ENCODE measurements around the gene ATP1A2.

ATP1A2 gene

DNA sequence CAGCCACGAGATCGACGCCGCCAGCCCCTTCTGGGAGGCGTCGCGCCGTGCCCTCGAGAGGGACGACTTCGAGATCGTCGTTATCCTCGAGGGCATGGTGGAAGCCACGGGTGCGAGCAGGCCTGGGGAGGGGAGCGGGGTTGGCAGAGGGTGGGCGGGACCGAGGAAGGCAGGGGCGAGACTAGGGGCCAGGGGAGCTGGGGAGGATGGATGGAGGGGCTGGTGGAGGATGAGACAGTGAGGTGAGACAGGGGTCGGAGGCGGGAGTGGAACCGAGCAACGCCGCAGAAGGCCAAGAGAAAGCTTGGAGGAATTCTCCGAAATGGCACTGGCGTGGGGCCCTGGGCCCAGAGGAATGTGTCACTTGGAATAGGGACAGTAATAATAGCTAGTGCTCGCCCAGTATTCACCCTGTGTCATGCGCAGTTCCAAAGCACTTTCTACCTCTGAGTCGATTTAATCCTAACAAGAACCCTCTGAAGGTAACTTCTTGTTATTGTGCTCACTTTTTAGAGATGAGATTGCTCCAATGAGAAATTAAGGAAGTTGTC lies 30.7 kb upstream of the ATP1A2 start:
- no peak for DNase-seq (ENCODE audit: low read depth in 2 of 2, low spot score in 1 of 2)

DNA sequence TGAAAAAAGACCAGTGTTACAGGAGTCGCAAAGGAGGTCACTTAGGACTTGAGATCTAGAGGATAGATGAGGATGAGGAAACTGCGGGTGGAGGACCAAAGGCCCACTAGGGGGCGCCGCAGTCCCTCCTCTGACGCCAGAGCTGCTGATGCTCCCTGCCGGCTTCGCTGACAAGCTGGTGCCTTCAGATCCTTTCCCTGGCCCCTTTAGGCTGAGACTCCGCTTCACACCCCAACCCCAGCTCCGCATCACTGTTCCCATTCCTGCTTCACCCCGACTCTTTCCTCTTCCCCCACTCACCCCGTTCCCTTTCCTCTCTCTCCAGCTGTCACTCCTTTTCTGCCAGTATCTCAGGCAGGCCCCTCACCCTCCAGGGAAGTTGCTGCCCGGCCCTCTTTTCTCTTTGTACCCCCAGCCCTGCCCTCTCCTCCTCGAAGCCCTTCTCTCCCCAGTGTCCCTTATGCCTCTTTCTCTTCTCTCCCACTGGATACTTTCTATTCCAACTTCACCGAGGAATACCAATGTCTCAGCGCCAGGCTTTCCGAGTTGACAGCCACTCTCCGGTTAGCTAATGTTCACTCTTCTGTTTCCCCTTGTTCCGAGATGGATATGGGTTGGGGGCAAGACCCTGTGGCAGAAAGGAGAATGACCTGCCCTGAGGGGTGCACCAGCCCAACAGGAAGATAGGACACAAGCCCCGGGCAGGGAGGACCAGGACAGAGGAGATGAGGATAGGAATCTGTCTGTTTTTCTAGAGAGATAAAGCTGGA lies 29.7 kb upstream of the ATP1A2 start:
- peak; percentile 50 to 65 for DNase-seq (ENCODE audit: low read depth in 2 of 2, low spot score in 1 of 2)

DNA sequence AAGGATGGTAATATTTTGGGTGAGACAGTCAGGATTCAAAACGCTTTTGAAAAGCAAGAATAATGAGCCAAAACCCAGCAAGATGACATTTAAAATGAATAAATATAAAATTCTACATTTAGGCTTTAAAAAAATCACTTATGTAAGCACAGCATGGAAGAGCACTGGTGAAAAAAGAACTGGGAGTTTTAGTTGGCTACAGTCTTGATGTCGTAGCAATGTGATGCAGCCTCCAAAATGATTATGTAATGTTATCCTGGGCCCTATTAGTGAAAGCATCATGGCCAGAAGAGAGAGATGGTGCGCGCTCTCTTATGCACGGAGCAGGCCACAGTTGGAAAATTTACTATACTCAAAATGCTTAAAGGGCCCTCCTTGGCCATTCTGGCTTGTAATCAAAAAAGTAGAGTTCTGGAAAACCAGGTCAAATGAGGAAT lies 29.1 kb upstream of the ATP1A2 start:
- no peak for DNase-seq (ENCODE audit: low read depth in 2 of 2, low spot score in 1 of 2)

- no peak for DNase-seq (ENCODE audit: low read depth in 2 of 2, low spot score in 1 of 2)
Observed at GRCh38 chr1:160087118-160087662, 28.4 kb upstream of the ATP1A2 start.

DNA sequence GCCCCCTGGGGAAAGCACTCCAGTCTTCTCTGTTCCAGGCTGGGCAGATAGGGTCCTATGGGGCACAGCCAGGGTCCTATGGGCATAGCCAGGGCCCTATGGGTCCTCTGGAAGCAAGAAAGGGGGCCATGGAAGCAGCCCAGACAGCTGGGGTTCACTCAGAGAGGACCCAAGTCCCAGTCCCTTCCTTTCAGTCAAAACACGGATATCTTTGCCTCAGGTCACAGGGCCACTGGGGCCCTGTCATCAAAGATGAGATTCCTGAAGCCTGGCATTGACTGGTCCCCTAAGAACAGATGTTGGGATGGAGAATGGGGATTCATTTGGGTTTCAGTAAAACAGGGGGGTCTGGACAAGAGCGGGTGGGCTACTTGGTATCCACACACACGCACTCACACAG lies 25.7 kb upstream of the ATP1A2 start:
- no peak for DNase-seq (ENCODE audit: low read depth in 2 of 2, low spot score in 1 of 2)

GRCh38 chr1:160090760-160091159 lies 24.8 kb upstream of the ATP1A2 start:
- DNase-seq (ENCODE audit: low read depth in 2 of 2, low spot score in 1 of 2), result no peak

GRCh38 chr1:160091666-160092223 lies 23.8 kb upstream of the ATP1A2 start:
- no peak for DNase-seq (ENCODE audit: low read depth in 2 of 2, low spot score in 1 of 2)

- DNase-seq (ENCODE audit: low read depth in 2 of 2, low spot score in 1 of 2), result no peak
Observed at GRCh38 chr1:160092366-160093068, 23.0 kb upstream of the ATP1A2 start.

- DNase-seq (ENCODE audit: low read depth in 2 of 2, low spot score in 1 of 2), result no peak
Observed at GRCh38 chr1:160093069-160093395, 22.5 kb upstream of the ATP1A2 start.

DNA sequence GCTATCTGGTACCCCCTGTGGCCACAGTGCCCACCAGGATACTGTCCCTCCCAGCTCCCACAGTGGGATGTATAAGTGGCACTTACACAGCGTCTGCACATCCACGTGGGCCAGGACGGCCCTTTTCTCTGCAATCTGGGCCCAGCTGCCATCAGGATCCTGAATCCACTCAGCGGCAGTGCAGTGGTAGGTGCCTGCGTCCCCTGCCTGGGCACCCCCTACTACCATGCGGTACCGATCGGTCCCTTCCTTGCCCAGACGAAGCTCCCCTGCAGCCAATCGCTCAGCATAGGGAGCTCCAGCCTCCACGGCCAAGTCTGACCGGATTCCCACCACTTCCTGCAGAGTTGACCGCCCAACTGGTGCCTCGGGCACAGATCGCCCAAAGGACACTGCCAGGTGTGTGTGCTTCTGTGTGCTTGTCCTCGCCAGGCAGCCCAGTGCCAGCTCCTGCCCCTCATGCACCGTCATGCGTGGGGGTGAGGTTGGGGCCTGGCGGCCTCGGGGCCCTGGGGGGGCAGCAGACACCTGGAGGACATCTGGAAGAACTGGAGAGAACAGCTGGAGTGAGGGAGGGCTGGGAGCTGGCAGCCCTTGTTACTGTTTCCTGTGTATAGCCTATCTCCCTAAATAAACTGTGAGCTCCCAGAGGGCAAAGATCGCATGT lies 21.8 kb upstream of the ATP1A2 start:
- no peak for DNase-seq (ENCODE audit: low read depth in 2 of 2, low spot score in 1 of 2)

- DNase-seq (ENCODE audit: low read depth in 2 of 2, low spot score in 1 of 2), result no peak
Observed at GRCh38 chr1:160094291-160094625, 21.3 kb upstream of the ATP1A2 start.

DNA sequence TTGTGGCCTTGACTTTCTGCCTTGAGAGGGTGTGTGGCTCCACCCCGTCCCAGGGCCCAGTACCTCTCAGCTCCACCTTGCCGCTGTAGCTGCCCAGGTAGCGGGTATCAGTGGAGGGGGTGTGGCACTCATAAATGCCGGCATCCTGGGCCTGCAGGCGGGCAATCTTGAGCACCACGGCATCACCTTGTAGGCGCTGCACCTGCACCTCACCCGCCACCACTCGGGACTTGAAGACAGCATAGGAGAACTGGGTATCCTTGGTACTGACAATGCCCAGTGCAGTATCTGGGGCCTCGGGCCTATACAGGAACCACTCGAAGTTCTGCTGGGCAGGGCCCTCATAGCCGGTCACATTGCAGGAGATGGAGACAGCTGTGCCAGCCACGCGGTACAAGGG lies 20.8 kb upstream of the ATP1A2 start:
- DNase-seq (ENCODE audit: low read depth in 2 of 2, low spot score in 1 of 2), result no peak

DNA sequence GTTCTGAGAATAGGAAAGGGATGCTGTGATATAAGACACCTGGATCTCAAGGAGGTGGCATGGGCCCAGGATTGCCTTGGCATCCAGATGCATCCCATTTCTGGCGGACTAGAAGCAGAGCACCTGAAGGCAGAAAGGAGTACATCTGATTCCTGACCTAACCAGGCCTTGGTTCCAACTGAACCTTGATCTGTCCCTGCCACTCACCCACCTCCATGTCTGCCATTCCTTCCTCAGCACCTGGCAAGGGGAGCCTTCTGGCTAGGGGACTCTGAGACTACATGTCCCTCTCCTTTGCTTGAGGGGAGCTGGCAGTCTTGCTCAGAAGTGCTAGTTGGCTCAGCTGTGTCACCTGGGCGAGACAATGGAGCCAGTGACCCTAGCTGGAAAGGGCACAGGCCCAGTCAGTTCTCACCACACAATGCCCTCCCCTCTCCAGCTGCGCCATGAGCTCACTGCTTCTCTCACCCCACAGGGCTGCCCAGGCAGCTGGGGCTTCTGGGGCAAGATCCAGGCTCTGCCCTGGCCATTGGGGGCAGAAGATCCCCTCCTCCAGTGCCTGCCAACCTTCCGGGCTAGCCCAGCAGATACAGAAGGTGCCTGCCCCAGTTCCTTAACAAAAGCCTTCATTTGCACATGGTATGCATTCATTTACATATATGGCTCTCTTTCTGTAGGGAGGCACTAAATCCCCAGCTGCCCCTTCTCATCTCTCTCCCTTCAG lies 20.0 kb upstream of the ATP1A2 start:
- DNase-seq (ENCODE audit: low read depth in 2 of 2, low spot score in 1 of 2), result no peak

DNA sequence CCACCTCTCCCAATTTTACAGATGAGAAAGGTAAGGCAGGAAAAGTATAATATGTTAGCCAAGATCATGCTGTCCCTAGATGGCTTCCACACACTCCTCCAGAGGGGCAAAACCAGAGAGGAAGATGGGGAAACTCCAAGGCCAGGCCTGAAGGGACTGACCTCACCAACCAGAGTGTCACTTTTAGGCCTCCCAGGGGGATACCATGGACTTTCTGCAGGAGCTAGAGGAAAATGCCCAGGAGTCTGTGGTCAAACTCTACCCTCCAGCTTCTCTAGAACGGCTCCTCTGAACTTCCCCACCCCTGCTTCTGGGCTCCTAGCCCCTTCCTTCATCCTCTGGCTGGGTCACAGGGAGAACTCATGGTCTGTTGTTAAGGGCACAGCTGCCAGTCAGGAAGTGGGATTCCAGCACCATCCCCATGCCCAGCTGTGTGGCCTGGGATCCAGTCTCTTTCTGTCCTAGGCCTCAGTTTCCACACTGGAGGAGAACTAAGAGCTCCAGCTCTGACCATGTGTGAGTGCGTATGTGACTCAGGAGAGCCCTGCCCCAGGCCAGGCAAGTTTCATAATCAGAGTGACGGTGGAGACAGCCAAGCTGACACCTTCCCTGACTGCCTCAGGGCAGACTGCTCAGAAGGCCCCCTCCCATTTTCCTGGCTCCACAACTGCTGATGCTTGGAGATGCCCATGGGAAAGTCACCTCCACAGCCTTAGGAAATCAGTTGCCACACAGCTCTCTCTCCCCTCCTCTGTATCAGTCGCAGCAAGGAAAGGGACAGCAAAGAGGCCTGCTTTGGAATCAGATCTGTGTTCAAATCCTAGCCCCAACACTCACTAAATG lies 19.1 kb upstream of the ATP1A2 start:
- no peak for DNase-seq (ENCODE audit: low read depth in 2 of 2, low spot score in 1 of 2)

DNA sequence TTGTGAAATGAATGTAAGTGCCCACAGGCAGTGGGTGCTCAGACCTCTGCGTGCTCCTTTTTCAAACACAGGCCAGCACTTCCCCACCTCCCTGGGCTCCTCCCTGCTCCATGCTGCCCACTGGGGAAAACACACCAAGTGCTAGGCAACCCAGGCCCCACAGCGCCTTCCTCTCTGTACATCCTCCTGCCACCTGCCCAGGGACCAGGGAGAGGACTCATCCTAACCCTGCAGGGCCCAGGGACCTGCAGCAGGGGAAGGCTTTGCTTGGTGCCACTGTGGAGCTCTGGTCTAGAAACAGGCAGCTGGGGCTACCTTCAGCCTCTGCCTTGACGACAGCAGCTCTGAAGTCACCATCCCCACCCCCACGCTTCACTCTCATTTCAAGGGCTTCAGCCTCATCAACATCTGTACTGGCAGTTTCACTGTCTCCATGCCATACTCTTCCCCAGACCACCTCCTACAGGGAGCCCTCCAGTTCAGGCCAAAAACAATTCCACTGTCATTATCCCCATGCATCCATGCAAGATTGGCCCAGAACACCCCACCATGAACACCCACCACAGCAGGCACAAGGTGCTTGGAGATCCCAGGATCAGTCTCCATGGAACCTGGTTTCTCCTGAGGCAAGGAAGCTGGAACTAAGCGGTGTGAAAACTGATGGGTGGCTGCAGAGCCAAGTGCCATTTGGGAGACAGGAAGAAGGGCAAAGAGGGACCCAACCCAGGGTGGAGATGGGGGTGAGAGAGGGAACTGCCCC lies 18.2 kb upstream of the ATP1A2 start:
- DNase-seq (ENCODE audit: low read depth in 2 of 2, low spot score in 1 of 2), result no peak

DNA sequence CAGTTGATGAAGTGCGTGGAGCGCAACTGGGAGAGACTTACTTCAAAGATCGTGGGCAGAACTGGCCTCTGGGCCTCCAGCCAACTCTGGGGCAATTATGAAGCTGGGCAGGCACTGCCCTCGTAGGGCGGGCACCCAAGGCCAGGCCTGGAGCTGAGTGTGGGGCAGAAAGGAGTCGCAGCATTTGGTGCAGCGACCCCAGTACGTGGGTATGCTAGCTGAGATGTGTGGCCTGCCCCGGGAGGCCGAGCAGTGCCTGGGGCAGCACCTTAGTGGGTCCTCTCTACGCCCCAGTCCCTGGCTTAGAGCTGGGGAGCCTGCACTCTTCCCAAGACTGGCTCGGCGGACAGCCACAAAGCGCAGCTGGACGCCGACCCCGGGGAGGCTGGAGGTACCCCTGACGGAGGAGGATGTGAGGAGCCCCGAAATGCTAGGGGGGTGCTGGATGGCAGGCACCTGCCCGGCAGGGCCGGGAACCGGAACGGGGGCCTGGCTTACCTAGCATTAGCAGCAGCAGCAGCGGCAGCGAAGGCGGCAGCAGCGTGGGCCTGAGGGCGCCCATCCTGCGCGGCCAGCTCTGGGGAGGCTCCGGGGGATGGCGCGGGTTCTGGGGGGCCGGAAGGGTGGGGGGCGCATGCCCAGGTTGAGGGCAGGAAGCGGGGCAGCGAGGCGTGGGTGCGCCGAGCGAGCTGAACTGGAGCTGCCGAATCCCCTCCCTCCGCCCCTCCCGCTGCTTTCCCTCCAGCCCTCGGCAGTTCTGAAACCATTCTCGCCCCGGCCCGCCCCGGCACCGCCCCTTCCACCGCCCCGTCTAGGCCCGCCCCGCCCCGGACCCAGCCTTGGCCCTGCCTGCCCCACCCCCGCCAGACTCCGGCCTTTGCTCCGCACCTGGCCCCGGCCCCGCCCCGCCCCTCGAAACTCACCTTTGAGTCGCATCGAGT lies 17.4 kb upstream of the ATP1A2 start, which contains the start of gene IGSF8:
Gene IGSF8 (minus strand): TSS at position 709 of the 941 bp plus-strand sequence. CDS start 147 bp downstream, at position 562.
- peak; percentile 90 to 93 for DNase-seq (ENCODE audit: low read depth in 2 of 2, low spot score in 1 of 2)

DNA sequence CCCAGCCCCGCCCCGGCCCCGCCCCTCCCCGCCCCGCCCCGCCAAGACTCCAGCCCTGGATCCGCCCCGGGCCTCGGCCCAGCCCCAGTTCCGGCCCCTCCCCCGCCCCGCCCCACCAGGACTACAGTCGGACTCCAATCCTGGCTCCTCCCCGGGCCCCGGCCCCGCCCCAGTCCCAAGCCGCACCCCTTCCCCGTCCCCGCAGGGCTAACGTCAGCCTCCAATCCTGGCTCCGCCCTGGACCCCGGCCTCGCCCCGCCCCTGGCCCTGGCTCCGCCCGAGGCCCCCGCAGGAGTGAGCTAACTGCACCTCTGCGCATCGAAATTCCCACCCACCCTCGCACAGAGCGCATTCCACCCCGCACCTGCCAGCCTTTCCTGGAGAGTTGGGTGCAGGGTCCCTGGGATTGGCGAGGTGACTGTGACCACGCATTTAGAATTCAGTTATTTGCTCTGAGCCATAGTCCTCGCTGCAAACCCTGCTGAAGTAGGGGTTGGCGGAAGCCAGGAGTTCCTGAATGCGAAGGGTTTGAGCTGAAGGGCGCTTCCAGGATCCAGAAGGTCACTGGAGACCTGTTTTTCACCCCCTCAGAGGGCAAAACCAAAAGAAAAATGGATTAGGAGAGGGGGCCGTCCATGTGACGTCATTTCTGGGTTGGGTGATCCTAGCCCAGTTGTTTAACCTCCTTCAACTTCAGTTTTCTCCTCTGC lies 16.6 kb upstream of the ATP1A2 start:
- DNase-seq (ENCODE audit: low read depth in 2 of 2, low spot score in 1 of 2), result peak; percentile 93 to 97
